K562 (cell line): ENCODE measurements around the gene PDGFC. TPM values are rescaled to one million over a fixed set of nuclear protein-coding genes. Genes with fewer than 3 reads are reported as not detected.

Experiments used
- ATAC-seq: fragments of 200-7000 bp; cut with Tn5 transposase; 3 replicates; pipeline ENCODE4 v1.9.1; 2020; ENCODE audit warnings: moderate library complexity
- BruUV-seq: library from RNA; stranded (reverse); fragments of 400-500 nt; replicated peaks from 2 replicates; lab custom pipeline; 2021; lab: Mats Ljungman, UMichigan
- CTCF ChIA-PET: fragments of 300-600 bp; formaldehyde crosslinking; extraction: SDS; loops from one replicate; lab custom pipeline; 2021; ENCODE audit warnings: low intra/inter-chr PET ratio; lab: Yijun Ruan, JAX
- POLR2A ChIA-PET: fragments of 300-600, 350-650 bp; sonication (Branson Sonifier 250); formaldehyde crosslinking; extraction: SDS; loops from one replicate; lab custom pipeline; 2021; ENCODE audit warnings: antibody characterized with exemption, inconsistent platforms; lab: Yijun Ruan, JAX
- DNase-seq, 4 experiments: peaks; one replicate each; pipeline versions ENCODE4 v3.0.0 to v3.0.0-alpha.2; 2011 to 2018; ENCODE audit warnings: low spot score in 3 of 4, mixed read lengths in 3 of 4; ENCODE audit errors: extremely low read depth in 1 of 4
- FAIRE-seq: peaks from 2 replicates; lab custom pipeline; 2011; peaks lifted over from hg19 to GRCh38; lab: Jason Lieb, UNC
- H2AFZ ChIP-seq: 2 replicates; pipeline ENCODE4 v1.6.0; 2011; ENCODE audit warnings: low read depth, low read length, control low read depth, inconsistent platforms
- H3K27ac ChIP-seq: fragments of 200-600 bp; 3 replicates; pipeline ENCODE4 v1.8.0; 2011; ENCODE audit warnings: low read depth, mild to moderate bottlenecking, control low read depth, inconsistent platforms, low read length, moderate library complexity, mixed read lengths; ENCODE audit errors: extremely low read depth
- H3K27me3 ChIP-seq, 2 experiments: fragments of 300-600 bp in 1 of 2; 2 replicates in 1 of 2; 3 replicates in 1 of 2; pipeline versions ENCODE4 v1.6.0 to v1.8.0; 2011; ENCODE audit warnings: inconsistent platforms in 2 of 2, low read length in 2 of 2, mild to moderate bottlenecking in 1 of 2, mixed read lengths in 1 of 2, moderate library complexity in 1 of 2; ENCODE audit not compliant: control insufficient read depth in 2 of 2, insufficient read depth in 2 of 2
- H3K36me3 ChIP-seq: fragments of 300-600 bp; 3 replicates; pipeline ENCODE4 v1.8.0; 2011; ENCODE audit warnings: mild to moderate bottlenecking, low read length, inconsistent platforms; ENCODE audit not compliant: control insufficient read depth, insufficient read depth
- H3K4me1 ChIP-seq, 2 experiments: fragments of 200-600 bp in 1 of 2; replicated peaks in 1 of 2; 2 replicates in 1 of 2; 3 replicates in 1 of 2; pipeline versions ENCODE4 v1.5.1 to v1.8.0; 2011; ENCODE audit warnings: inconsistent platforms in 2 of 2, low read length in 2 of 2, mild to moderate bottlenecking in 1 of 2, mixed read lengths in 1 of 2, moderate library complexity in 1 of 2; ENCODE audit not compliant: control insufficient read depth in 2 of 2, insufficient read depth in 2 of 2
- H3K4me2 ChIP-seq: 2 replicates; pipeline ENCODE4 v1.6.1; 2011; ENCODE audit warnings: low read length, control low read depth, inconsistent platforms, mixed read lengths; ENCODE audit not compliant: insufficient read depth
- H3K4me3 ChIP-seq: fragments of 200-600 bp; sonication (generic), shearing (Covaris generic); 2 replicates; pipeline ENCODE4 v1.5.1; 2016; ENCODE audit warnings: control low read depth, inconsistent platforms
- H3K79me2 ChIP-seq: fragments of 200-600 bp; 3 replicates; pipeline ENCODE4 v1.8.0; 2011; ENCODE audit warnings: low read length, inconsistent platforms; ENCODE audit not compliant: control insufficient read depth, insufficient read depth
- H3K9ac ChIP-seq, 2 experiments: 2 replicates each; pipeline versions ENCODE4 v1.6.0 to v1.6.1; 2011; ENCODE audit warnings: low read depth in 2 of 2, low read length in 2 of 2, control low read depth in 1 of 2, inconsistent platforms in 1 of 2, mild to moderate bottlenecking in 1 of 2, mixed read lengths in 1 of 2; ENCODE audit not compliant: insufficient read depth in 1 of 2
- H3K9me1 ChIP-seq: one replicate; pipeline ENCODE4 v1.6.0; 2011; ENCODE audit warnings: inconsistent platforms, mild to moderate bottlenecking, low read length, moderate library complexity; ENCODE audit not compliant: control insufficient read depth, insufficient read depth
- H3K9me3 ChIP-seq: replicated peaks from 2 replicates; pipeline ENCODE4 v1.5.1; 2011; ENCODE audit warnings: low read depth, low read length, inconsistent platforms; ENCODE audit not compliant: control insufficient read depth, insufficient read depth
- H4K20me1 ChIP-seq: replicated peaks from 2 replicates; pipeline ENCODE4 v1.6.1; 2011; ENCODE audit warnings: low read length, inconsistent platforms, mixed read lengths; ENCODE audit not compliant: control insufficient read depth, insufficient read depth
- CREB1 ChIP-seq, 2 experiments: sonication (generic) in 1 of 2; formaldehyde crosslinking in 1 of 2; IDR thresholded peaks; 2 replicates each; pipeline versions ENCODE4 v1.6.1 to v1.8.0; 2012 to 2022; ENCODE audit warnings: inconsistent platforms in 1 of 2, mild to moderate bottlenecking in 1 of 2, missing genetic modification reagents in 1 of 2, moderate library complexity in 1 of 2
- FOXA3 ChIP-seq, 2 experiments: fragments of 450-650 bp in 1 of 2; sonication (generic) in 1 of 2; formaldehyde crosslinking; IDR thresholded peaks in 1 of 2; conservative IDR thresholded peaks in 1 of 2; 2 replicates each; pipeline versions ENCODE4 v1.4.0 to v1.8.0; 2020 to 2022; ENCODE audit warnings: mild to moderate bottlenecking in 2 of 2, missing genetic modification reagents in 1 of 2
- MTF1 ChIP-seq: fragments of 250-450 bp; sonication (Bioruptor Pico); IDR thresholded peaks from 2 replicates; pipeline ENCODE4 v1.9.0; 2021; ENCODE audit warnings: moderate library complexity, mild to moderate bottlenecking, inconsistent platforms, borderline replicate concordance
- POU5F1 ChIP-seq: fragments of 150-350 bp; IDR thresholded peaks from 2 replicates; pipeline ENCODE4 v1.6.1; 2014; ENCODE audit warnings: borderline replicate concordance, low read length, low read depth, mild to moderate bottlenecking; ENCODE audit not compliant: partially characterized antibody
- RBM22 ChIP-seq: fragments of 200-400 bp; formaldehyde crosslinking; IDR thresholded peaks from 2 replicates; pipeline ENCODE4 v1.6.1; 2018; ENCODE audit warnings: low read length, low read depth; ENCODE audit not compliant: poor library complexity, severe bottlenecking
- RFX5 ChIP-seq: IDR thresholded peaks from 2 replicates; pipeline ENCODE4 v1.6.1; 2011; ENCODE audit warnings: low read depth, mild to moderate bottlenecking, improper control_type of control experiment, low read length
- SIN3A ChIP-seq, 2 experiments: fragments of 150-350 bp in 1 of 2; IDR thresholded peaks; 2 replicates each; pipeline ENCODE4 v1.6.1; 2011 to 2016; ENCODE audit warnings: borderline replicate concordance in 2 of 2, low read depth in 2 of 2, low read length in 2 of 2, mild to moderate bottlenecking in 2 of 2, moderate library complexity in 2 of 2; ENCODE audit not compliant: control insufficient read depth in 1 of 2
- ZNF431 ChIP-seq: sonication (generic); formaldehyde crosslinking; IDR thresholded peaks from 2 replicates; pipeline ENCODE4 v1.8.0; 2022; ENCODE audit warnings: mild to moderate bottlenecking, missing genetic modification reagents
- ZNF76 ChIP-seq: fragments of 250-450 bp; sonication (Bioruptor Pico); IDR thresholded peaks from 2 replicates; pipeline ENCODE4 v1.4.0; 2020; ENCODE audit warnings: mild to moderate bottlenecking, moderate library complexity, borderline replicate concordance
- WGBS: fragments of 100-300 bp; shearing (Covaris generic); methylation state at CpG from one replicate; pipeline ENCODE4 v1.1.6; 2016; ENCODE audit warnings: low coverage, mixed read lengths; ENCODE audit not compliant: insufficient coverage; ENCODE audit errors: missing lambda C conversion rate; 5-methylcytosine and 5-hydroxymethylcytosine counted together
- in situ Hi-C: fragments of 300-500 bp; cut with MboI; formaldehyde crosslinking; loops from 4 replicates; pipeline ENCODE4 v1.15.0; 2018; ENCODE audit warnings: inconsistent platforms, mixed read lengths
- intact Hi-C: fragments of 100-400 bp; cut with micrococcal nuclease; formaldehyde crosslinking; loops from 2 replicates; pipeline ENCODE4 v1.14.2; 2022
- polyA plus RNA-seq, 8 experiments: library from polyadenylated mRNA; depleted of rRNA in 4 of 8; stranded (reverse) in 5 of 8; unstranded in 3 of 8; fragments of >200 nt; fragmentation: Nextera tagmentation in 2 of 8; fragmentation: Illumina TruSeq in 1 of 8; extraction: Ambion mirVana in 2 of 8; extraction: Trizol in 1 of 8; gene quantifications; 2 replicates each; pipeline versions ENCODE4 v1.2.1 to v1.2.3, GENCODE V29; 2011 to 2014; ENCODE audit warnings: inconsistent platforms in 1 of 8, missing spikeins in 1 of 8
- total RNA-seq, 7 experiments: library from RNA; depleted of rRNA in 6 of 7; stranded (reverse); fragments of >200 nt in 6 of 7; fragmentation: Illumina TruSeq in 2 of 7; extraction: Trizol in 2 of 7; gene quantifications; 2 replicates each; pipeline versions ENCODE4 v1.2.1 to v1.2.3, GENCODE V29; 2011 to 2021; ENCODE audit warnings: low replicate concordance in 1 of 7
- TF ChIP-seq, protein P1 (sequence below): fragments of 250-450 bp; sonication (Bioruptor Pico); IDR thresholded peaks from 2 replicates; pipeline ENCODE4 v1.5.0; 2021
- TF ChIP-seq, protein P2 (sequence below), 2 experiments: IDR thresholded peaks; 2 replicates each; pipeline ENCODE4 v1.6.1; 2012; ENCODE audit warnings: improper control_type of control experiment in 2 of 2, low read depth in 2 of 2, low read length in 2 of 2, borderline replicate concordance in 1 of 2
- TF ChIP-seq, protein P3 (sequence below), 2 experiments: fragments of 450-650 bp in 1 of 2; IDR thresholded peaks; 2 replicates each; pipeline ENCODE4 v1.6.1; 2011 to 2017; ENCODE audit warnings: low read depth in 2 of 2, antibody characterized with exemption in 1 of 2, borderline replicate concordance in 1 of 2, low read length in 1 of 2, mild to moderate bottlenecking in 1 of 2, mixed read lengths in 1 of 2; ENCODE audit not compliant: control insufficient read depth in 1 of 2

Gene PDGFC
- total and polyA plus RNA-seq, 9 of the 15 experiments (the other 6 are each of a cell fraction or from before 2014, with no cell fraction given): not detected

DNA sequence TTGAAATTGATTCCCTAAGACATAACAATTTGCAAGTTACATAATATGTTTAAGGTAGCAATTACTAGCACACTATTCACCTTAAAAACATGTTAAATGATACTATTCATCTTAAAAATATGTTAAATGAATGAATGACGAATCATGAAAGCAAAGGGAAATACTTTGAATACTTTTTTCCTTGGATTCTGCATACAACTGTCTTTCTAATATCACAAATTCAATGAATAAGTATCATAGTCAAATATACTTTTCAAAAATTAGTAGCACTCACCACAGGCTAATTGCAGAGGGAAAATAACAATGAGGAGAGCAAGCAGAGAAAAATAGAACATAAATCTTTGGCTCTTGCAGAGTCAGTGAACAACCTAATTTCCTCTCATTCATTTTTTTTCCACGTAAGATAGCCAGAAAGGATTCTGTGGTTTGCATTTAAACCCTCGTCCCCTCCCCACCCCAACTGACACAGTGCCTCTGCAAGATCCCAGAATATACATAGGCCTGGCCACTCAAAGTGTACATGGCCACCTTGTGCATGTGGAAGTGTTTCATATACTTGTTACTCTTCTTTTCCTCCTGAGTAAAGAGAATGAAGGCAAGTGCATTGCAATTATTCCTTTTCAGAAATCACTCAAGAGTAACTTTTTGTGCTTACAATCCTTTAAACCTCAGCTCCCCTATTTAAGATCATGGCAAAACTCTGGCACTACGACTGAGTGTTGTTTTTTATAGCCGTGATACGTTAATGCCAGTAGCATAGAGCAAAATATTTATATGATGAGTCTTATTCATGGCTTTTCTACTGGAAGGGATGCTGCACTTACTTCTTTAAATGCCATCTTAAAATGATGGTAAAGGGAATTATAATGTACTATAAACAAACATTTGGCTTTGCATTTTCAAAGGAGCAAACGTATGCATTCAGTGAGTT lies 236.4 kb downstream of the PDGFC start:
- H3K27me3 ChIP-seq: no peaks in the 10 kb centered on the region
- WGBS: 1% methylated on average over 7 of the region's 7 CpGs
- DNase-seq: no peak
- no peak overlapping the region for H2AFZ ChIP-seq
- no peak overlapping the region for H3K9ac ChIP-seq
- intact Hi-C loops (no loop called here), in situ Hi-C loops (no loop called here)
- no TSS peak for BruUV-seq
- 0 out of 2 replicates have a peak, but pooled peaks cover 3% of the 10 kb centered on the region for H3K9me3 ChIP-seq
- POLR2A ChIA-PET: no interaction called here
- H3K9me1 ChIP-seq: no peaks in the 10 kb centered on the region
- H3K79me2 ChIP-seq: no peaks in the 10 kb centered on the region
- H3K36me3 ChIP-seq: no peaks in the 10 kb centered on the region
- H3K4me1 ChIP-seq: no peaks in the 10 kb centered on the region
- no peak overlapping the region for H3K4me3 ChIP-seq
- no peak overlapping the region for H3K4me2 ChIP-seq
- H3K27ac ChIP-seq: no peak overlapping the region
- no peaks in the 10 kb centered on the region for H4K20me1 ChIP-seq
- no peak for ATAC-seq
- FAIRE-seq: no peak
- CTCF ChIA-PET: no interaction called here
- no peak for TF ChIP-seq SIN3A (IDR thresholded peaks at IDR 0.05; ENCODE audit: borderline replicate concordance in 2 of 2, control insufficient read depth in 1 of 2, low read depth in 2 of 2, low read length in 2 of 2)
- no peak for TF ChIP-seq POU5F1
- TF ChIP-seq RBM22: no peak
- no peak for TF ChIP-seq MTF1 (CRISPR knock-in tag)
- no peak for TF ChIP-seq ZNF76 (CRISPR knock-in tag)
- TF ChIP-seq, protein P1, sequence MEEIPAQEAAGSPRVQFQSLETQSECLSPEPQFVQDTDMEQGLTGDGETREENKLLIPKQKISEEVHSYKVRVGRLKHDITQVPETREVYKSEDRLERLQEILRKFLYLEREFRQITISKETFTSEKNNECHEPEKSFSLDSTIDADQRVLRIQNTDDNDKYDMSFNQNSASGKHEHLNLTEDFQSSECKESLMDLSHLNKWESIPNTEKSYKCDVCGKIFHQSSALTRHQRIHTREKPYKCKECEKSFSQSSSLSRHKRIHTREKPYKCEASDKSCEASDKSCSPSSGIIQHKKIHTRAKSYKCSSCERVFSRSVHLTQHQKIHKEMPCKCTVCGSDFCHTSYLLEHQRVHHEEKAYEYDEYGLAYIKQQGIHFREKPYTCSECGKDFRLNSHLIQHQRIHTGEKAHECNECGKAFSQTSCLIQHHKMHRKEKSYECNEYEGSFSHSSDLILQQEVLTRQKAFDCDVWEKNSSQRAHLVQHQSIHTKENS (CRISPR knock-in tag): no peak
- TF ChIP-seq, protein P2, sequence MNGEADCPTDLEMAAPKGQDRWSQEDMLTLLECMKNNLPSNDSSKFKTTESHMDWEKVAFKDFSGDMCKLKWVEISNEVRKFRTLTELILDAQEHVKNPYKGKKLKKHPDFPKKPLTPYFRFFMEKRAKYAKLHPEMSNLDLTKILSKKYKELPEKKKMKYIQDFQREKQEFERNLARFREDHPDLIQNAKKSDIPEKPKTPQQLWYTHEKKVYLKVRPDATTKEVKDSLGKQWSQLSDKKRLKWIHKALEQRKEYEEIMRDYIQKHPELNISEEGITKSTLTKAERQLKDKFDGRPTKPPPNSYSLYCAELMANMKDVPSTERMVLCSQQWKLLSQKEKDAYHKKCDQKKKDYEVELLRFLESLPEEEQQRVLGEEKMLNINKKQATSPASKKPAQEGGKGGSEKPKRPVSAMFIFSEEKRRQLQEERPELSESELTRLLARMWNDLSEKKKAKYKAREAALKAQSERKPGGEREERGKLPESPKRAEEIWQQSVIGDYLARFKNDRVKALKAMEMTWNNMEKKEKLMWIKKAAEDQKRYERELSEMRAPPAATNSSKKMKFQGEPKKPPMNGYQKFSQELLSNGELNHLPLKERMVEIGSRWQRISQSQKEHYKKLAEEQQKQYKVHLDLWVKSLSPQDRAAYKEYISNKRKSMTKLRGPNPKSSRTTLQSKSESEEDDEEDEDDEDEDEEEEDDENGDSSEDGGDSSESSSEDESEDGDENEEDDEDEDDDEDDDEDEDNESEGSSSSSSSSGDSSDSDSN (IDR thresholded peaks at IDR 0.05; ENCODE audit: borderline replicate concordance in 1 of 2, low read depth in 2 of 2, low read length in 2 of 2): no peak
- TF ChIP-seq FOXA3 (CRISPR knock-in tag; conservative IDR thresholded peaks at IDR 0.05 in 1 of 2, IDR thresholded peaks at IDR 0.05 in 1 of 2): no peak
- TF ChIP-seq RFX5: no peak
- TF ChIP-seq, protein P3, sequence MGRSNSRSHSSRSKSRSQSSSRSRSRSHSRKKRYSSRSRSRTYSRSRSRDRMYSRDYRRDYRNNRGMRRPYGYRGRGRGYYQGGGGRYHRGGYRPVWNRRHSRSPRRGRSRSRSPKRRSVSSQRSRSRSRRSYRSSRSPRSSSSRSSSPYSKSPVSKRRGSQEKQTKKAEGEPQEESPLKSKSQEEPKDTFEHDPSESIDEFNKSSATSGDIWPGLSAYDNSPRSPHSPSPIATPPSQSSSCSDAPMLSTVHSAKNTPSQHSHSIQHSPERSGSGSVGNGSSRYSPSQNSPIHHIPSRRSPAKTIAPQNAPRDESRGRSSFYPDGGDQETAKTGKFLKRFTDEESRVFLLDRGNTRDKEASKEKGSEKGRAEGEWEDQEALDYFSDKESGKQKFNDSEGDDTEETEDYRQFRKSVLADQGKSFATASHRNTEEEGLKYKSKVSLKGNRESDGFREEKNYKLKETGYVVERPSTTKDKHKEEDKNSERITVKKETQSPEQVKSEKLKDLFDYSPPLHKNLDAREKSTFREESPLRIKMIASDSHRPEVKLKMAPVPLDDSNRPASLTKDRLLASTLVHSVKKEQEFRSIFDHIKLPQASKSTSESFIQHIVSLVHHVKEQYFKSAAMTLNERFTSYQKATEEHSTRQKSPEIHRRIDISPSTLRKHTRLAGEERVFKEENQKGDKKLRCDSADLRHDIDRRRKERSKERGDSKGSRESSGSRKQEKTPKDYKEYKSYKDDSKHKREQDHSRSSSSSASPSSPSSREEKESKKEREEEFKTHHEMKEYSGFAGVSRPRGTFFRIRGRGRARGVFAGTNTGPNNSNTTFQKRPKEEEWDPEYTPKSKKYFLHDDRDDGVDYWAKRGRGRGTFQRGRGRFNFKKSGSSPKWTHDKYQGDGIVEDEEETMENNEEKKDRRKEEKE (IDR thresholded peaks at IDR 0.05; ENCODE audit: borderline replicate concordance in 1 of 2, control insufficient read depth in 1 of 2, low read depth in 2 of 2, low read length in 1 of 2): no peak
- TF ChIP-seq ZNF431 (CRISPR knock-in tag): no peak
- TF ChIP-seq CREB1 (IDR thresholded peaks at IDR 0.05): no peak
- TF ChIP-seq CREB1 (CRISPR knock-in tag; IDR thresholded peaks at IDR 0.05): no peak
